Epithelial cell of proximal tubule (primary cell): ENCODE results near the gene NTM. TPM values are rescaled to one million over a fixed set of nuclear protein-coding genes. Genes with fewer than 3 reads are reported as not detected.

Experiments used
- DNase-seq: peaks from one replicate; pipeline ENCODE4 v3.0.0-alpha.2; 2011; ENCODE audit warnings: low read depth
- H3K4me3 ChIP-seq: 2 replicates; pipeline ENCODE4 v1.5.1; 2011; ENCODE audit warnings: low read depth, mild to moderate bottlenecking, low read length
- CTCF ChIP-seq: conservative IDR thresholded peaks from 2 replicates; pipeline ENCODE4 v1.5.1; 2012; ENCODE audit warnings: low read depth, mild to moderate bottlenecking, low read length
- total RNA-seq: library from RNA; depleted of rRNA; stranded (reverse); fragments of >200 nt; gene quantifications from 2 replicates; pipeline ENCODE4 v1.2.3, GENCODE V29; 2015

Gene NTM
- total RNA-seq, 1 donor from 2014 or later, result 5.3 TPM

DNA sequence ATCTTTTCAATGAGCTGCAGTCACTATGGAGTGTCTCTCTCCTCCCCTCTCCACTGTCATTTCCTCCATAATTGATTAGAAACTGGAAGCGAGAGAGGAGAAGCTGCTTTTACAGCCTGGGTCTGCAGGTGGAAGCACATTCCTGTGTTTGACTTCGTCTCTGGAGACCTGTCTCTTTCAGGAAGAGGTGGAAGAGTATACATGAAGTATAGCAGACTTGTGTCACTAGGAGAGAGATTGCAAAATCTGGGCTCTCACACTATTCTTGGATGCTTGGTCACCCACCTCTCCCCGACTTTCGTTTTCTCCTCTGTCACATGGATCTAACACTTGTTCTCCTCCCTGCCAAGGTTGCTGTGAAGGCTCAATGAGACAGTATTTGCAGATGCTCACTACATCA, 323.3 kb downstream of the NTM start:
- no peak for TF ChIP-seq CTCF
- no peak for DNase-seq
- H3K4me3 ChIP-seq, result no peak overlapping the region

- peak; percentile 89 for TF ChIP-seq CTCF
- no peak for DNase-seq
- H3K4me3 ChIP-seq, result peak overlapping the region; percentile 25
These were observed 324.4 kb downstream of the NTM start for GRCh38 chr11:131694526-131695424.

GRCh38 chr11:131695889-131696429, 325.5 kb downstream of the NTM start:
- H3K4me3 ChIP-seq, result no peak overlapping the region
- TF ChIP-seq CTCF, result no peak
- DNase-seq, result no peak

DNA sequence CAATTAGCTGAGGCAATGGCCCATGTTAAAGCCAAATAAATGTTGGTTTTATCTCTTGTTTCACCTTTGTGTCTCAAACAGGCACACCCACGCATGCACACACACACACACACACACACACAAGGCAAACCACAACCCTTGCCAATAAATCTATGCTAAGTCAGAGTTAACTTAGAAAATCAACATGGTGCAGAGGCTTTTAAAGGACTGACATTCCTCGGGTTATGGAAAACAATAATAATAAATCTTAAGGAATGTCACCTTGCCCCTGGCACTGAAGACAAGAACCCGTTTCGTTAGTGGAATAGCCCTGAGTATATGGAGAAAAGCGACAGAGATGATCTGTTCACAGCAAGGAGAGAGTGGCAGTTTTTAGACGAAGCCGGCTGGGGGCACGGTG, 326.3 kb downstream of the NTM start:
- no peak for TF ChIP-seq CTCF
- H3K4me3 ChIP-seq, result no peak overlapping the region
- DNase-seq, result no peak

DNA sequence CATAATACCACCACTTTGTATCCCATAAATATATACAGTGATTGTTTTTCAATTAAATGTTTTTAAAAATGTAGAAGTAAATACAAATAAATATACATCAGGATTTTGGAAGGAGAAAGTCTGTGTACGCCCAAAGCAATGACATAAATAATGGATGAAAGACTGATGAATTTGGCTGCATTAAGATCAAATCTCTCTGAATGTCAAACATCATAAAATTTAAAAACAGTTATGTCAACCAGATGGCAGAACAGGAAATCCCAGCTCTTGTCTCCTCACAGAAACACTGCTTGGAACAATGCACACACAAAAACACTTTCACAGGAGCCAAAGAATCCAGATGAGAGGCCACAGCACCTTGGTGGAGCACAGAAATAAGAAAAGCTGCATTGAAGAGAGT, 332.9 kb downstream of the NTM start:
- H3K4me3 ChIP-seq, result no peak overlapping the region
- TF ChIP-seq CTCF, result no peak
- no peak for DNase-seq

DNA sequence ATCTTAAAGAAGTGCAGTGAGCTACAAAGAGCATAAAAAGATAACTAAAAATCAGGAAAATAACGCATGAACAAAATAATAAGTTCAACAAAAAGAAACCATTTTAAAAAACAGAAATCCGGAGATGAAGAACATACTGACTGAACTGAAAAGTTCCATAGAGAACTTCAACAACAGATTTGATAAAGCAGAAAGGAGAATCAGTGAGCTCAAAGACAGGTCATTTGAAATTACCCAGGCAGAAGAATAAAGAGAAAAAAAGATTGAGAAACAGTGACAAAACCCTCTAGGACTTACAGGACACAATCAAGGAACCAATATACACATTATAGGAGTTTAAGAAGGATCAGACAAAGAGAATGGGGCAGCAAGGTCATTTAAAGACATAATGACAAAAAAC, 334.3 kb downstream of the NTM start:
- TF ChIP-seq CTCF, result no peak
- no peak for DNase-seq
- H3K4me3 ChIP-seq, result no peak overlapping the region
